Measurements from ENCODE around the gene WRNIP1. TPM values are rescaled to one million over a fixed set of nuclear protein-coding genes. Genes with fewer than 3 reads are reported as not detected.
A peak's percentile ranks its signal among the peaks of the same experiment; 100 is the strongest.

The WRNIP1 gene
- total RNA-seq, 1 experiment from 2014 or later: 78.8 TPM

GRCh38 chr6:2767657-2768524, 2.7 kb downstream of the WRNIP1 start:
- intact Hi-C loops (cut with micrococcal nuclease): loop anchor here (10.0 kb wide), 1 partner anchor 297 kb away; the partner anchor contains the start of gene RIPK1
- Histone ChIP-seq H3K36me3 (ENCODE audit: control insufficient read depth in 1 of 2, insufficient read depth in 2 of 2, low read length in 2 of 2) (peaks cover 23 to 28% of the 10 kb centered on the region in 2 experiments), H3K4me1 (ENCODE audit: control insufficient read depth in 1 of 2, insufficient read depth in 2 of 2, low read length in 2 of 2) (peaks cover 18 to 25% of the 10 kb centered on the region in 2 experiments), H3K4me2 (ENCODE audit: low read length) (peak overlapping the region; percentile 88), H3K4me3 (replicated peaks in 1 of 2; ENCODE audit: low read depth in 1 of 2, low read length in 2 of 2) (peak overlapping the region in 1 of 2 experiments; percentile 95; a peak in 2 of 4 replicates), H4K20me1 (ENCODE audit: insufficient read depth) (peaks cover 35% of the 10 kb centered on the region; the same call in 1 of the 2 replicates), H3K9me3 (ENCODE audit: control insufficient read depth in 1 of 2, insufficient read depth in 1 of 2, low read depth in 1 of 2, low read length in 2 of 2) (no peaks in the 10 kb centered on the region), H3K79me2 (ENCODE audit: insufficient read depth, low read length) (peaks cover 74% of the 10 kb centered on the region), H3K9ac (ENCODE audit: low read length) (peak overlapping the region; percentile 90; the same call in 1 of the 2 replicates), H3K9me2 (ENCODE audit: insufficient read depth) (no peaks in the 10 kb centered on the region), H3K27ac (ENCODE audit: low read depth, low read length) (no peak overlapping the region), H3K27me3 (ENCODE audit: insufficient read depth, low read length) (no peaks in the 10 kb centered on the region), H2AFZ (ENCODE audit: low read depth, low read length, poor library complexity, severe bottlenecking) (no peak overlapping the region)
- TF ChIP-seq MAX (IDR thresholded peaks at IDR 0.05): no peak
- no peak for TF ChIP-seq CEBPB (IDR thresholded peaks at IDR 0.05; ENCODE audit: low read depth)
- no peak for TF ChIP-seq ATF3 (IDR thresholded peaks at IDR 0.05)
- TF ChIP-seq RAD21 (IDR thresholded peaks at IDR 0.05; ENCODE audit: low read depth): no peak
- no peak for TF ChIP-seq CBX3 (IDR thresholded peaks at IDR 0.05; ENCODE audit: low read depth)
- TF ChIP-seq EZH2 (IDR thresholded peaks at IDR 0.05): no peak
- BruUV-seq (replicated peaks): no TSS peak
- ChIA-PET RAD21 (ENCODE audit: low non-redundant PET in 1 of 2, low total read pairs in 2 of 2, uncharacterized antibody in 2 of 2, unreplicated experiment in 2 of 2) (no interaction called here), CTCF (interaction anchor here (2.0 kb wide), 1 partner anchor 23 kb away, joined by 5 read pairs; no protein-coding TSS in a partner anchor), POLR2A (no interaction called here)
- no peak for DNase-seq (ENCODE audit: low read depth, low spot score)
- no peak for ATAC-seq

DNA sequence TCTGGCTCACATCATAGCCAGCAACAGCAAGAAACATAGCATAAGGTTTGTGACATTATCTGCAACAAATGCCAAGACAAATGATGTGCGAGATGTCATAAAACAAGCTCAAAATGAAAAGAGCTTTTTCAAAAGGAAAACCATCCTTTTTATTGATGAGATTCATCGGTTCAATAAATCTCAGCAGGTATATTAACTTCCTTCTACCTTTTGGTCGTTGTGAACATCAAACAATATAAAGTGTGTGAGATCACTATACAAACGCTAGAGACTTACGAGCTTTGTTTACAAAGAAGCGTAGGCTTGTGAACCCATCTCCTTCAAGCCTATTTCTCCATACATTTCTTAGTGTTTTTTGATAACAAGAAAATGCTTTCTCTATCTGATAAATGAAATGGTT, 3.5 kb downstream of the WRNIP1 start:
- H2AFZ ChIP-seq (ENCODE audit: low read depth, low read length, poor library complexity, severe bottlenecking): no peak overlapping the region
- ChIA-PET RAD21 (ENCODE audit: low non-redundant PET in 1 of 2, low total read pairs in 2 of 2, uncharacterized antibody in 2 of 2, unreplicated experiment in 2 of 2) (interaction anchor here in 1 of 2 experiments (0.7 kb wide), 1 partner anchor 167 kb away, joined by 3 read pairs; no protein-coding TSS in a partner anchor), CTCF (interaction anchor here (2.0 kb wide), 1 partner anchor 23 kb away, joined by 5 read pairs; no protein-coding TSS in a partner anchor), POLR2A (interaction anchor here (0.7 kb wide), 1 partner anchor 63 kb away, joined by 3 read pairs; no protein-coding TSS in a partner anchor)
- H3K79me2 ChIP-seq (ENCODE audit: insufficient read depth, low read length): peaks cover 82% of the 10 kb centered on the region
- intact Hi-C loops (cut with micrococcal nuclease): loop anchor here (10.0 kb wide), 1 partner anchor 296 kb away; the partner anchor contains the start of gene RIPK1
- H3K9me3 ChIP-seq (ENCODE audit: control insufficient read depth in 1 of 2, insufficient read depth in 1 of 2, low read depth in 1 of 2, low read length in 2 of 2): no peaks in the 10 kb centered on the region
- no peak overlapping the region for H3K9ac ChIP-seq (ENCODE audit: low read length)
- H3K27me3 ChIP-seq (ENCODE audit: insufficient read depth, low read length): no peaks in the 10 kb centered on the region
- DNase-seq (ENCODE audit: low read depth, low spot score) (no peak), ATAC-seq (no peak)
- H3K4me3 ChIP-seq (replicated peaks in 1 of 2; ENCODE audit: low read depth in 1 of 2, low read length in 2 of 2): no peak overlapping the region
- peaks cover 24 to 36% of the 10 kb centered on the region in 2 experiments for H3K36me3 ChIP-seq (ENCODE audit: control insufficient read depth in 1 of 2, insufficient read depth in 2 of 2, low read length in 2 of 2)
- H4K20me1 ChIP-seq (ENCODE audit: insufficient read depth): peaks cover 35% of the 10 kb centered on the region; the same call in 1 of the 2 replicates
- no TSS peak for BruUV-seq (replicated peaks)
- peaks cover 18 to 25% of the 10 kb centered on the region in 2 experiments for H3K4me1 ChIP-seq (ENCODE audit: control insufficient read depth in 1 of 2, insufficient read depth in 2 of 2, low read length in 2 of 2)
- H3K9me2 ChIP-seq (ENCODE audit: insufficient read depth): no peaks in the 10 kb centered on the region
- TF ChIP-seq FOSL1 (IDR thresholded peaks at IDR 0.05; ENCODE audit: low read depth): no peak
- no peak for TF ChIP-seq ZFX (IDR thresholded peaks at IDR 0.05)
- no peak for TF ChIP-seq CBX3 (IDR thresholded peaks at IDR 0.05; ENCODE audit: low read depth)
- TF ChIP-seq EGR1 (IDR thresholded peaks at IDR 0.05; ENCODE audit: low read depth): no peak
- no peak overlapping the region for H3K27ac ChIP-seq (ENCODE audit: low read depth, low read length)
- H3K4me2 ChIP-seq (ENCODE audit: low read length): no peak overlapping the region

All from HCT116 (cell line).